ENCODE data around the gene AEBP2.
"Not testable (repeated sequence)": the region's sequence is repeated elsewhere in the genome, so short reads cannot be mapped to it uniquely, and the experiment has no call there.

Gene AEBP2

DNA sequence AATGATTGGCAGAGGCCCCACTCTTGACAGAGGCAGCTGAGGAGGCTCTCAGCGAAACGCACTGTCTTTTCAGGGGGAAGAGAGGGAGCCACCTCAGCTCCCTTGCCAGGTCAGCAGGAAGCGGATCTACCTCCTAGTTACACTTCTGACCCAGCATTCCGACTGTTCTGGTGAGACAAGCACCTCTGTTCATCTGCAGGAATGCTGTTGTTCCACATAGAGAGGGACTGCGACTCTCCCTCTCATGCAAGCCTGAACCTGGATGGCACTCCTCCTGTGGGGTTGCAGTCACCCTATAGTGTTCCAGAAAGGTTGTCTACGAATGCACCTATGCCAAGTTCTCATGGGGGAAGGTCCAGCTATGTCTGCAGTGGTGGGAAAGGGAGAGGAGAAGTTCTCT, 37.1 kb upstream of the AEBP2 start:
- no peak overlapping the region for H3K9ac ChIP-seq (ENCODE audit: insufficient read length)
- no peaks in the 10 kb centered on the region for H3K36me3 ChIP-seq (ENCODE audit: insufficient read depth, low read length)
- H3K27ac ChIP-seq = no peak overlapping the region
- TF ChIP-seq FOXP2 (optimal IDR thresholded peaks at IDR 0.05; ENCODE audit: control extremely low read depth, extremely low read length, insufficient read depth) = no peak
- TF ChIP-seq POLR2AphosphoS5 (IDR thresholded peaks at IDR 0.05; ENCODE audit: borderline replicate concordance, low read depth, low read length) = no peak
- TF ChIP-seq EZH2 (IDR thresholded peaks at IDR 0.05) = no peak
- no peaks in the 10 kb centered on the region for H3K9me3 ChIP-seq (ENCODE audit: low read depth, low read length)
- DNase-seq (ENCODE audit: low read depth, low spot score) = no peak
- no peak overlapping the region for H3K4me3 ChIP-seq

DNA sequence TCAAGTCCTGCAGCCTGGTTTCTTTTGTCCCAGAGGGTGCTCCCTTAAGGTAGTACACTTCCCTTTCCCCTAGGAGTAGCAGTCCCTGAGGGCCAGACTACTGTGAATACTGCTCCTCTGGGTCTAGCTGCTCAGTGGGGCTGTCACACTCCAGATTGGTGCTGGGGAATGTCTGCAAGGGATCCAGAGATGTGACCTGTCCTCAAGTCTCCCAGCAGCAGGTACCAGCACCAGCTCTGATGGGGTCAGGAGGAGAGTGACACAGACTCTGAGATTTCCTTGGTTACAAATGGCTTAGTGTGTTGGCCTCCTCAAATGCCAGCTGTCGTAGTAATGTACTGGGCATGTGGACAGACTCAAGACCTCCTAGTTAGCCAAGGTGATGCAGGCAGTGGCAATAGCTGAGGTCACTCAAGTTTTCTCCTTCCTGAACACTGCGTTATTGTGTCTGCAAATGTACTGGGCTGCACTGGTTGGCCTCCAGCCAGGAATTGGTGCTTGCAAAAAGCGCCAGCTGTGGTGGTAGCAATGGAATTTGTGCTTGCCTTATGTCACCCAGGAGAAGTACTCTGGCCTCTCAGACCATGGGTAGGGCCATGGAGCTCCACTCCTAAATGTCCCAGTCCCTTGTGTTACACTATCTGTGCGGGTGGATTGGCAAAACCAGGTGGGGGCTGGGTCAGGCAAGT, 36.4 kb upstream of the AEBP2 start:
- Histone ChIP-seq H3K36me3 (ENCODE audit: insufficient read depth, low read length) (no peaks in the 10 kb centered on the region), H3K4me3 (no peak overlapping the region), H3K9ac (ENCODE audit: insufficient read length) (no peak overlapping the region), H3K27ac (no peak overlapping the region), H3K9me3 (ENCODE audit: low read depth, low read length) (no peaks in the 10 kb centered on the region)
- TF ChIP-seq EZH2 (IDR thresholded peaks at IDR 0.05) = no peak
- TF ChIP-seq POLR2AphosphoS5 (IDR thresholded peaks at IDR 0.05; ENCODE audit: borderline replicate concordance, low read depth, low read length) = no peak
- TF ChIP-seq FOXP2 (optimal IDR thresholded peaks at IDR 0.05; ENCODE audit: control extremely low read depth, extremely low read length, insufficient read depth) = no peak
- no peak for DNase-seq (ENCODE audit: low read depth, low spot score)

DNA sequence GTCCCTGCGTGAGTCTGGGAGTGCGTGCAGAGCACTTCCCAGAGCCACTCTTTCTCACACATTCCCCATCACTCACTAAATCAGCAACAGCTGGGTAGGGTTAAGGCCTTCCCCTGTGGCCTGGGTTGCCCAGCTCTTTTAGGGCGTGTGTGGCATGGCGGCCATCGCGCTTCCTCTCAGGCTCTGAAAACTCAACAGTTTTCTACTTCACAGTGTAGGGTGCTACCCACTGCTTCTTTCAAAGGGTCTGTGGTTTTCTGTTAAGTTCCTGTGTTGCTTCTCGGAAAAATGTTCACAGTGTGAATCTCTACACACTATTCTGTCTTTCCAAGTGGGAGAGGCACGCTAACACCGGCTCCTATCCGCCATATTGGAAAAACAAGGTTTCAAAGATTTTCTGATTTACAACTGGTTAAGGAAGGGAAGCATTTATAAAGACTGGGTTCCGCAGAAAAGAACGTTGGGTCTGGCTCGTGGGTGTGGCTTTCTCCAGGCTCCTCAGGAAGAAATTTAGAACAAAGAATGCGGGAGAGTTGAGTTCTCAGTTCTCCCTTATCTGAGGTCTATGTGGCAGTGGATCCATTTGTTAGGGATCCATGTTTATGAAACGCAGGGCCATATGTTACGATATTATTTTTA, 34.9 kb upstream of the AEBP2 start:
- H3K4me3 ChIP-seq = no peak overlapping the region
- H3K9ac ChIP-seq (ENCODE audit: insufficient read length) = no peak overlapping the region
- H3K27ac ChIP-seq = no peak overlapping the region

DNA sequence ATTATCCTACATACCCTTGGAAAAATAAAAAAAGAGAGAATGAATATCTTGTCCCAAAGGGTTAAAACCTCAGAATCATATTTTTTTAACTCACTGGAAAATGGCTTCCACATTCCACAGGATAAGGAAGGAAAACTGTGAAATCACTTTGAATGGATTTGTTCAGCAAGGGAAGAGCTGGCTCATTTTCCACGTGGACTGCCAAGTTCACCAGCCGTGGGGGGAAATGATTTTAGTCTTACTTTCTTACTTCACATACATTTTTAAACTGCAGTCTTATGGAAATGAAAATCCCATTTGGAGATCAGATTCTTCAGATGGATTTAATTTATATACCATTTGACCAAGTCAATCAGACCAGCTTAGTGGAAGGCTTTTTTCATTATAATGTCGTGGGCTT, 29.9 kb upstream of the AEBP2 start:
- peak overlapping the region; percentile 87 for H3K27ac ChIP-seq
- no peak for DNase-seq (ENCODE audit: low read depth, low spot score)
- no peaks in the 10 kb centered on the region for H3K36me3 ChIP-seq (ENCODE audit: insufficient read depth, low read length)
- H3K9ac ChIP-seq (ENCODE audit: insufficient read length) = peak overlapping the region; percentile 43
- TF ChIP-seq POLR2AphosphoS5 (IDR thresholded peaks at IDR 0.05; ENCODE audit: borderline replicate concordance, low read depth, low read length) (no peak), FOXP2 (optimal IDR thresholded peaks at IDR 0.05; ENCODE audit: control extremely low read depth, extremely low read length, insufficient read depth) (no peak), EZH2 (IDR thresholded peaks at IDR 0.05) (no peak)
- H3K4me3 ChIP-seq = peak overlapping the region; percentile 18
- no peaks in the 10 kb centered on the region for H3K9me3 ChIP-seq (ENCODE audit: low read depth, low read length)

More for the DNA sequence above, 34.9 kb upstream of the AEBP2 start:
- Histone ChIP-seq H3K36me3 (ENCODE audit: insufficient read depth, low read length) (no peaks in the 10 kb centered on the region), H3K9me3 (ENCODE audit: low read depth, low read length) (no peaks in the 10 kb centered on the region)
- TF ChIP-seq EZH2 (IDR thresholded peaks at IDR 0.05) = no peak
- TF ChIP-seq POLR2AphosphoS5 (IDR thresholded peaks at IDR 0.05; ENCODE audit: borderline replicate concordance, low read depth, low read length) = no peak
- TF ChIP-seq FOXP2 (optimal IDR thresholded peaks at IDR 0.05; ENCODE audit: control extremely low read depth, extremely low read length, insufficient read depth) = no peak
- no peak for DNase-seq (ENCODE audit: low read depth, low spot score)

DNA sequence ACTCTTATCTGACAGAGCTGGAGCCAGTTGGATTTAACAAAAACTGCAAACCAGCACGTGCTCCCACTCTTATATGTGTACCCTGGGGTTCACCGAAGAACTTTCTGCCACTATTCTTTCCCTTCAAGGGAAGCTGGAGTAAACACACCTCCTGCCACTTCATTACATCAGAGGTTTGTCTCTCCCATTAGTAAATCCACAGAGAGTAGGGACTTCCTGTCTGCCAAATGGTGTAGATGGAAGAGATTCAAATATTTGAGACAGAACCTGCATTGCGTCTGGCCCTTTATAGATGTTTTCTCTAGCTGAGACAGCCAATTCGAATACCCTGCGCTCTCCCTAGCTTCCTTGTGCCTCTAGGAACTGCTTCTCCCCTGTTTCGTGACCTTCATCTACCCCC, 29.1 kb upstream of the AEBP2 start:
- no peak for TF ChIP-seq EZH2 (IDR thresholded peaks at IDR 0.05)
- TF ChIP-seq POLR2AphosphoS5 (IDR thresholded peaks at IDR 0.05; ENCODE audit: borderline replicate concordance, low read depth, low read length) = no peak
- TF ChIP-seq FOXP2 (optimal IDR thresholded peaks at IDR 0.05; ENCODE audit: control extremely low read depth, extremely low read length, insufficient read depth) = no peak
- H3K4me3 ChIP-seq = no peak overlapping the region
- peak overlapping the region; percentile 43 for H3K9ac ChIP-seq (ENCODE audit: insufficient read length)
- no peaks in the 10 kb centered on the region for H3K9me3 ChIP-seq (ENCODE audit: low read depth, low read length)
- no peaks in the 10 kb centered on the region for H3K36me3 ChIP-seq (ENCODE audit: insufficient read depth, low read length)
- DNase-seq (ENCODE audit: low read depth, low spot score) = no peak
- peak overlapping the region; percentile 87 for H3K27ac ChIP-seq

DNA sequence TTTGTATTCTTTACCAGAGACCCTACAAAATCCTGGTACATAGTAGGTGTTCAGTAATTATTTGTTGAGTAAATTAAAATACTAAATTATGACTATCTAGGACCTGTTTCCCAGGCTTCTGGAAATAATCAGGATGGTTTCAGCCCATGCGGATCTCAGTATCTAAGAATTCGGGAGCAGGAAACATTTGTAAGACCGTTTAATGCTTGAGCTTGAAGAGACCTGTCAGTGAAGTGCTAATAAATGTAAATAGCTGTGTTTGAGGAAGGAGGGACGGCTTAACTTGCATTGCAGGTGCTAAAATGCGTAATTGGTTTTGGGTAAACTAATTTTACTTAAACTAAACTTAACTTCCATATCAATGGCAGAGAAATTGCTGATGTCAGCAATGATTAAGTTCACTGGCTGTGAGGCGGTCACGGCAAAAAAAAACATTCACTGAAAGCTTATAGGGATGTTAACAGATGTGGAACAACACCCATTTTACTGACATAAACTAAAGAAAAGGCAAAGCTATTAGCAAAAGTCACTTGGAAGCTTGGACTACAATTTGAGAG, 28.6 kb upstream of the AEBP2 start:
- Histone ChIP-seq H3K4me3 (no peak overlapping the region), H3K36me3 (ENCODE audit: insufficient read depth, low read length) (no peaks in the 10 kb centered on the region), H3K9me3 (ENCODE audit: low read depth, low read length) (no peaks in the 10 kb centered on the region), H3K9ac (ENCODE audit: insufficient read length) (no peak overlapping the region), H3K27ac (peak overlapping the region; percentile 87)
- TF ChIP-seq POLR2AphosphoS5 (IDR thresholded peaks at IDR 0.05; ENCODE audit: borderline replicate concordance, low read depth, low read length) (no peak), EZH2 (IDR thresholded peaks at IDR 0.05) (no peak), FOXP2 (optimal IDR thresholded peaks at IDR 0.05; ENCODE audit: control extremely low read depth, extremely low read length, insufficient read depth) (no peak)
- DNase-seq (ENCODE audit: low read depth, low spot score) = no peak

DNA sequence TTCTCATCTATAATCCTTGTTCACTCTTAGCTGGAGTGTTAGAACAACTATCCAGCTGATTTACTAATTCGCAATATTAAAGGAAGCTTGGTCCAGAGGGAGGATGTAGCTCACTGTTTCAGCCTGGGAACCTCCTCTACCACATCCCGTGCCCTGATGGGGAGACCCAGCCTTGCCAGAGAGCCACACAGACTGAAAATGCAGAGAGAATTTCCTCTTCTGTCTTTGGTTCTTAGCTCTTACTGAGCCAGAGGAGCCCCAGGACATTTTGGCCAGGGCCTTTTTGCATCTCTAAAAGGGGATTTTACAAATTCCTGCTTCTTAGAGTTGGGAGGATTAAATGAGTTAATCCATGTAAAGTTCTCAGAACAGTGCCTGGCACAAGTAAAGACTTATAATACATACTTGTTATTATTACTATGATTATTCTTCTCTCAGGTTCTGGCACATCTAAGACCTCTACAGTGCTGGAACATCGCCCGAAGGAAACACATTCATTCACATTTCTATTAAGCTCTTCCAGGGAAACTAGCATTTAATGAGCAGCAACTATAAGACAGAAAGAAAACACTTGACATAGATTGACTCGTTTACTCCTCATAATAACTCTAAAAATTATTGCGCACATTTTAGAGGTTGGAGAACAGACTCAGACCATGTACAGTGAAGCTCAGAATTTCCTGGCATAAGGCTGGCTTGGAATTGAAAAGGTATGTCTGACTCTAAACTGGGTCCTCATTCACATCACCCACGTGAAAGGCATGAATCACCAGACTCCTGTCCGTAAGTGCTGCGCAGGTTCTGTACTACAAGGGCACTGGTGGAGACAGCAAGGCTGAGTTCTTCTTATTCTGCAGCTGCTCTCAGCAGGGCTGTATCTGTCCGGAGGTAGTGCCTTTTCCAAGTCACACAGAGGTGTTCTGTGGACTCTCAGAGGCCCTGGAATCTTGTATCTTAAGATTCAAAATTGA, 27.8 kb upstream of the AEBP2 start:
- Histone ChIP-seq H3K27ac (no peak overlapping the region), H3K9me3 (ENCODE audit: low read depth, low read length) (no peaks in the 10 kb centered on the region), H3K9ac (ENCODE audit: insufficient read length) (no peak overlapping the region), H3K4me3 (no peak overlapping the region), H3K36me3 (ENCODE audit: insufficient read depth, low read length) (no peaks in the 10 kb centered on the region)
- no peak for DNase-seq (ENCODE audit: low read depth, low spot score)
- TF ChIP-seq POLR2AphosphoS5 (IDR thresholded peaks at IDR 0.05; ENCODE audit: borderline replicate concordance, low read depth, low read length) (no peak), FOXP2 (optimal IDR thresholded peaks at IDR 0.05; ENCODE audit: control extremely low read depth, extremely low read length, insufficient read depth) (no peak), EZH2 (IDR thresholded peaks at IDR 0.05) (no peak)

DNA sequence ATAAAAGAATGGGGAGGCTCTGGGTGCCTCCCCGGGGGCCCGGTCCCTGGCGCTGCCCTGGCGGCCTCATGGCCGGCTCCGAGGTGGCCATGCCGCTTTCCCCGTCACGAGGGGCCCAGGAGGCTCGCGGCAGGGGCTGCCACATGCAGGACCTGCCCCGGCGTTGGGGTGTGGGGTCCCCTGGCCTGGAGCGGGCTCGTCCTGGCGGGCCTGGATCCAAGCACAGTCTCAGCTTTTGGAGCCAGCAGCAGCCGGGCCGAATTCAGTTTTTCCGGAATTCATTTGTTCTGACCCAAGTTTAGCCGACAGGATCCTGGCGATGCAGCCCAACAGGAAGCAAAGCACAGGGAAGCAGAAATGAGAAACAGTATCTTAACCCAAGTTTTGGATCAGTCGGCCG, 26.4 kb upstream of the AEBP2 start:
- no peak overlapping the region for H3K4me3 ChIP-seq
- TF ChIP-seq FOXP2 (optimal IDR thresholded peaks at IDR 0.05; ENCODE audit: control extremely low read depth, extremely low read length, insufficient read depth) (no peak), EZH2 (IDR thresholded peaks at IDR 0.05) (no peak), POLR2AphosphoS5 (IDR thresholded peaks at IDR 0.05; ENCODE audit: borderline replicate concordance, low read depth, low read length) (no peak)
- no peak overlapping the region for H3K9ac ChIP-seq (ENCODE audit: insufficient read length)
- no peak for DNase-seq (ENCODE audit: low read depth, low spot score)
- H3K27ac ChIP-seq = no peak overlapping the region
- no peaks in the 10 kb centered on the region for H3K36me3 ChIP-seq (ENCODE audit: insufficient read depth, low read length)
- no peaks in the 10 kb centered on the region for H3K9me3 ChIP-seq (ENCODE audit: low read depth, low read length)

DNA sequence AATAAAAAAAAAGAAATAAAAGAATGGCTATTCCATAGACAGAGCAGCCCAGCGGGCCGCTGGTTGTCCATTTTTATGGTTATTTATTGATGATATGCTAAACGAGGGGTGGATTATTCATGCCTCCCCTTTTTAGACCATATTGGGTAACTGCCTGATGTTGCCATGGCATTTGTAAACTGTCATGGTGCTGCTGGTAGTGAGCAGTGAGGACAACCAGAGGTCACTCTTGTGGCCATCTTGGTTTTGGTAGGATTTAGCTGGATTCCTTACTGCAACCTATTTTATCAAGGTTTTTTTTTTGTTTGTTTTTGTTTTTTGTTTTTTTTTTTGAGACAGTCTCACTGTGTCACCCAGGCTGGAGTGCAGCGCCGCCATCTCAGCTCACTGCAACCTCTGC, 25.7 kb upstream of the AEBP2 start:
- not testable (repeated sequence) for H3K9ac ChIP-seq (ENCODE audit: insufficient read length); H3K4me3 ChIP-seq; H3K36me3 ChIP-seq (ENCODE audit: insufficient read depth, low read length); H3K9me3 ChIP-seq (ENCODE audit: low read depth, low read length); DNase-seq (ENCODE audit: low read depth, low spot score); H3K27ac ChIP-seq
